AG04450 (cell line): Measurements from ENCODE around the gene ATF6B. TPM values are rescaled to one million over a fixed set of nuclear protein-coding genes. Genes with fewer than 3 reads are reported as not detected.

Experiments
- CTCF ChIA-PET: fragments of 300-600, 350-600 bp; formaldehyde crosslinking; extraction: SDS; loops from one replicate; lab custom pipeline; 2022; ENCODE audit warnings: antibody characterized with exemption, inconsistent platforms; lab: Charles Lee
- POLR2A ChIA-PET: fragments of 350-600 bp; formaldehyde crosslinking; extraction: SDS; loops from one replicate; lab custom pipeline; 2021; ENCODE audit warnings: antibody characterized with exemption, inconsistent platforms; lab: Yijun Ruan, JAX
- DNase-seq: peaks from one replicate; pipeline ENCODE4 v3.0.0-alpha.2; 2011; ENCODE audit warnings: low read depth, low spot score
- H3K27ac ChIP-seq: one replicate; pipeline ENCODE4 v1.5.1; 2012; ENCODE audit warnings: low read depth, low read length, control low read depth
- H3K27me3 ChIP-seq: one replicate; pipeline ENCODE4 v1.6.0; 2012; ENCODE audit warnings: low read length; ENCODE audit not compliant: control insufficient read depth, insufficient read depth
- H3K4me3 ChIP-seq: 2 replicates; pipeline ENCODE4 v1.5.1; 2011; ENCODE audit warnings: mild to moderate bottlenecking, low read depth, low read length, control low read depth
- H3K9me3 ChIP-seq: 2 replicates; pipeline ENCODE4 v1.5.1; 2012; ENCODE audit warnings: low read length; ENCODE audit not compliant: control insufficient read depth, insufficient read depth
- CTCF ChIP-seq: IDR thresholded peaks from 2 replicates; pipeline ENCODE4 v1.5.1; 2011; ENCODE audit warnings: low read depth, low read length, control low read depth, inconsistent platforms
- polyA plus RNA-seq: library from polyadenylated mRNA; depleted of rRNA; stranded (reverse); fragments of >200 nt; gene quantifications from 2 replicates; pipeline ENCODE4 v1.2.3, GENCODE V29; 2011

ATF6B gene
- polyA plus RNA-seq, 1 experiment: 39.2 TPM

- POLR2A ChIA-PET: no interaction called here
- no peak for TF ChIP-seq CTCF
- peaks cover 3% of the 10 kb centered on the region; the same call in 1 of the 2 replicates for H3K9me3 ChIP-seq
- CTCF ChIA-PET: no interaction called here
- H3K4me3 ChIP-seq: no peak overlapping the region
- no peak for DNase-seq
- H3K27ac ChIP-seq: no peak overlapping the region
- H3K27me3 ChIP-seq: no peaks in the 10 kb centered on the region
Observed at GRCh38 chr6:32171234-32171633, 43.2 kb upstream of the ATF6B start.

- POLR2A ChIA-PET: no interaction called here
- Histone ChIP-seq H3K4me3 (no peak overlapping the region), H3K9me3 (no peaks in the 10 kb centered on the region), H3K27ac (no peak overlapping the region), H3K27me3 (no peaks in the 10 kb centered on the region)
- TF ChIP-seq CTCF: no peak
- CTCF ChIA-PET: interaction anchor here (1.6 kb wide), 1 partner anchor 52 kb away, joined by 4 read pairs; no protein-coding TSS in a partner anchor
- no peak for DNase-seq
Observed at GRCh38 chr6:32170294-32170693, 42.2 kb upstream of the ATF6B start.

GRCh38 chr6:32168807-32169591 lies 41.0 kb upstream of the ATF6B start:
- H3K9me3 ChIP-seq: no peaks in the 10 kb centered on the region
- no peak overlapping the region for H3K27ac ChIP-seq
- ChIA-PET POLR2A (interaction anchor here (0.6 kb wide), 1 partner anchor 1343 kb away, joined by 5 read pairs; no protein-coding TSS in a partner anchor), CTCF (interaction anchor here (1.6 kb wide), 1 partner anchor 50 kb away, joined by 4 read pairs; no protein-coding TSS in a partner anchor)
- DNase-seq: no peak
- TF ChIP-seq CTCF: no peak
- no peak overlapping the region for H3K4me3 ChIP-seq
- H3K27me3 ChIP-seq: no peaks in the 10 kb centered on the region

GRCh38 chr6:32168350-32168749 lies 40.3 kb upstream of the ATF6B start:
- ChIA-PET CTCF (no interaction called here), POLR2A (interaction anchor here (0.6 kb wide), 1 partner anchor 1343 kb away, joined by 5 read pairs; no protein-coding TSS in a partner anchor)
- H3K27me3 ChIP-seq: no peaks in the 10 kb centered on the region
- no peak overlapping the region for H3K4me3 ChIP-seq
- H3K27ac ChIP-seq: peak overlapping the region; percentile 11
- no peak for TF ChIP-seq CTCF
- H3K9me3 ChIP-seq: no peaks in the 10 kb centered on the region
- no peak for DNase-seq

GRCh38 chr6:32167761-32168262 lies 39.8 kb upstream of the ATF6B start:
- Histone ChIP-seq H3K27me3 (no peaks in the 10 kb centered on the region), H3K4me3 (no peak overlapping the region), H3K9me3 (no peaks in the 10 kb centered on the region), H3K27ac (peak overlapping the region; percentile 11)
- ChIA-PET CTCF (no interaction called here), POLR2A (no interaction called here)
- DNase-seq: no peak
- no peak for TF ChIP-seq CTCF
